Right kidney (tissue), 1 donor: ENCODE measurements around the gene ST3GAL4.
A peak's percentile ranks its signal among the peaks of the same experiment; 100 is the strongest.

Experiments
- DNase-seq: peaks from one replicate; pipeline ENCODE4 v3.0.0-alpha.2; 2016

Gene ST3GAL4

DNA sequence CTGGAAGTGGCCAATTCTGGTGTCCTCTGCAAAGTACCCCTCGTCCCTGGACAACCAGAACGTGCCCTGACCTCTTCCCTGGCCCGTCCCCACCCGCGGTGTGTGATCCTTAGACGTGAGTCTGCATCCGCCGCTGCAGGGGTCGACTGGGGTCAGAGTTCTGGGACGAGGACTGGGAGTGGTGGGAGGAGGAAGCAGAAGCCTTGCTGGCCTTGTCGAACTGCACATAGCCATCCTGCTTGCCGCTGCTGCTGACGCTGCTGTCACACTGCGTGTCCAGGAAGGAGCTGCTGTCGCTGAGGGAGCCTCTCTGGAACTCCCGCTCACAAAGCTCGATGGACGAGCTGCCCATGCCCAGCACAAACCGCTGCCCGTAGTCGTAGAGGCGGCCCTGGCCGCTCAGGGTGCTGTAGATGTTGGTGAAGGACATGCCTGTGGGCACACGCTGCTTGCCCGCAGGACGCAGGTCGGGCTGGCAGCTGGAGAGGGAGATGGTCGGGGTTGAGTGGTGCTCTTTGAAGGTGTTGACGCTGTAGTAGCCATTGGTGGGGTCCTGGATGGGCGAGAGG is 69.1 kb downstream of the ST3GAL4 start:
- DNase-seq, result no peak

DNA sequence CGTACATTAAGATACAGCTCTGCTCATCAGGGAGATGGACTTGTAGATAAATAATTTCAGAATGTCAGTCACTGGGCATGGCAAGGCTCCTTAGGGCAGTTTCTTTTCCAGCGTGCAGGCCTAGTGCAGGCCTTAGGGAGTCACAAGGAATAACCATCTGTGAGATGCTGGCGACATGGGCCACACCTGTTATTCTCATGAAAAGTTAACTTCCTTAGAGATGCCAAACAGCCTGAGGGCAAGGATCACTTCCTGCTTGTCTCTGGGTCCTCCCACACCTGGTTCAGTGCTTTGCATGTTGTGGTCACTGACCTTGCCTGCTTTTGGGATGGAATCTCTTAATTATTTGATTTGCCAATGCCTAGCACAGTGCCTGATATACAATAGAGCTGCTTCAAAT is 70.6 kb downstream of the ST3GAL4 start:
- DNase-seq, result no peak

DNA sequence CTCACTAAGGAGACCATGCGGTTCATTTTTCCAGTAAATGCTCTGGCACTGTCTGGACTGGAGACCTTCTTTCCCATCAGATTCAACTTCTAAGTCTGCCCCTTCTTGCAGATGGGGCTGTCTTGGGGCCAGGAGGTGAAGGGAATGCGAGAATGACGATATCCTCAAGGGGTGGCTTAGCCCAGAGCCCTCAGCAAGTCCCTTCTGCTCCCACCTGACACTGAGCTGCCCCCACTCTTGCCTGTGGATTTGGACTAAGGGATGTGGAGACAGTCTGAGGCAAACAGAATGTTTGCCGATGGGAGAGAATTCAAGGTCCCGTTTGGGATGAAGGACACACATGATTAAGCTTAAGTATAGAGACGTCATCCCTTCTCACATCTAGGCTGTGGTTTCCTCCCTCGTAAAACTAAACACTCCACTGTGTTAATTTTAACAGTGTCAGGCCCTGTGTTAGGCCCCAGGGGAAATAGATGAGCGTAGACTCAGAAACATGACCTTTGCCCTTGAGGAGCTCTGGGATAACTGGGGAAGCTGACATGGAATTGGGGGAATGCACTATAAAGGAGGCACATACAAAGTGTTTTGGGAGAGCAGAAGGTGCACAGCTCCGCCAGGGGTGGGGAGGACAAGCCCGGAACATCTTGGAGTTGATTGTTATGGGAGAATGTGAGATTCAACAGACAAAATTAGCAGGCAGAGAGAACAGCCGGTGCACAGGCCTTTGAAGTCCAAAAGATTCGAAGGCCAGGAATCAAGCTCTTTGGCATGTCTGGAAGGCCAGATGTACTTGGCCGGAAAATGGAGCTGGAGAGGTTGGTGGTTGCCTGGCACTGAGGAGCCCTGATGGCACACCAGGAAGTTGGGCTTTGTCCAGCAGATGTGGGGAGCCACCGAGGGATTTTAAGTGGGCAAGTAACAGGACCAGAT is 71.6 kb downstream of the ST3GAL4 start:
- no peak for DNase-seq

DNA sequence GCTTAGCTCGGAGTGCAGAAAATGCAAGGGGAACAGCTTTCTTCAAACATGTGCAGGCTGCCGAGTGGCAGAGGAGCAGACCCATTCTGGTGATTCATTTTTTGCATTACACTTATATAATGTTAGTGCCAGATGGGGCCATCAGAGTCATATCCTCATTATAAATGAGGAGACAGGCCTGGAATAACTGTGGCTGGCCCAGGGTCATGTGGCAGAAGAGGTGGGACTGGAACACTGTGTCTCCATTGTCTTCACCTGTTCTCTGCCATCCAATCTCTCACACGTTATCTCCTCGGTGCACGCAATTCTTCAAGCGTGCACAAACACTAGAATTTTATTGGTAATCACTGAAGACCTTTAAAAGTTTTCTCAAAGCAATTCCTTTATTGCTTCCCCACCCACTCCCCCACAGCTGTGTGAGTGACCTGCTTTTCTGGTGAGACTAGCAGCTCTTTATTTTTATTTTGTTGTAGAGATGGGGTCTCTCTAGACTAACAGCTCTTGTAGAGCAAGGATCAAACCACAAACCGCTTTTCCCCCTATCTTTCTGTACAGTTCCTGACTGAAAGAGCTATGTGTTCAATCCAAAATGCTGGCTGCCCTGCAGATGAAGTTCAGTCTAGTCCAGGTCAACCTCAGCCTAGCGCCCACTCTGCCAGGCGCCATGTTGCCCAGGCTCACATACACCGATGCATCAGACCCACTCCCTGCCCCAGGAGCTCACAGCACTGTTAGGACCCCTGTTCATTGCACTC is 75.3 kb downstream of the ST3GAL4 start:
- DNase-seq, result no peak

DNA sequence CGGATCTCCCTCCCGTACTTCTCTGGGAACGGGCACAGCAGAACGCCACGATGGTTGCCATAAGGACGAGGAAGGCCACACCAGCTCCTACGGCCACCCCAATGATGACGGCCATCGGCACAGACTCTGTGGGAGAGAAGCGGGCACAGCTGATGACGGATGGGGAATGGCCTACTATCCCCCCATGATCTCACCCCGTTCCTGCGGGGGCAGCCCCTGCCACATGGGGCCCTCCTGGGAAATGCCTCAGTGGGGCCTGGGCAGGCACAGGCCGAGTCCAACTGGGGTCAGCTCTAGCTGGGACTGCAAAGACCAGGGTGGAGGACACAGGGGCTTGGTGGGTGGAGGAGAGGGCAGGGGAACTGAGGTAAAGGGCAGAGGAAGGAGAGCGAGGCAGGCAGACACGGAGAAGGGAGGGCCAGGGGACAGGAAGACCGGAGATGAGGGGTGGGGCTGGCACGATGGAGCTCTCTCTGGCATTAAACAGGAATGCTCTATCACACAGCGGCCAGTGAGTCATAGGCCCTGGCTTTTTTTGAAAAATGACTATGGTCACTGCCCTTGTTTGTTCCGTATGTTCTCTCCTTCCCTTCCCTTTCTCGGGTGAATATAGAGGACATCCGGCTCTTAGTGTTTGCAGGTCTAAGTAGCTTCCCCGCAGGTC is 76.0 kb downstream of the ST3GAL4 start:
- no peak for DNase-seq

DNA sequence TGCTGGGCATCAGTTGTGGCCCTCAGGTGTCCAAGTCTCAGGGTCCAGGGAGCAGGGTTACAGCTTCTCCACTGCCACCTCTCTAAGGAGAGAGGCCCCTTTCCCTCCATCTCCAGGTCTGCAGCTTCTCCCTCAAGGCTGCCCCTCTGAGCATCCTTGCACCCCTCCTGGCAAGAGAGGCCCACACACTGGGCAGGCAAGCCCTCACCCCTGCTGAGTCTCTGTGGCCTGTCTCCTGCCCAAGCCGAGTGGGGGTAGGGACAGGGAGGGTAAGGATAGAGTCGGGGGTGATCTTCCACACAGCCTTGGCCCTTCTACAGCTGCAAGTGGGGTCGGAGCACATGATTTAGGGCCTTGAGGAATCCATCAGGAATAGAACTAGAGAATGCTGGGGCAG is 76.6 kb downstream of the ST3GAL4 start:
- no peak for DNase-seq

DNA sequence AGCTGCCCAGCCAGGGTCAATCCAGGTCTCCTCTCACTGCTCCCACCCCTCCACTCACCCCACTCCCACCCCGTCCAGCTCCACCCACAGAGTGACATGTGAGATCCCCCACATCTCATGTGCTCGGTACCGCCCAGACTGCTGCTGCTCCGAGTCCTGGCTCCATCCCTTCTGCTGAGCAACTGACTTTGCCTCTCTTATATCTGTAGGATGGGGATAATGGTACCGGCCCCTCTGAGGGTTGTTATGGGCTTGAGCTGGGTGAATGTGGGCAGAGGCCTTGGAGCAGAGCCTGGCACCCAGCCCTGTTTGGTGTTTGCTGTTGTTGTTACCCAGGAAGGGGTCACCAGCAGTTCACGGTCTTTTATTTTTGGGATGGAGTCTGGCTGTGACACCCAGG is 77.0 kb downstream of the ST3GAL4 start:
- DNase-seq, result no peak

DNA sequence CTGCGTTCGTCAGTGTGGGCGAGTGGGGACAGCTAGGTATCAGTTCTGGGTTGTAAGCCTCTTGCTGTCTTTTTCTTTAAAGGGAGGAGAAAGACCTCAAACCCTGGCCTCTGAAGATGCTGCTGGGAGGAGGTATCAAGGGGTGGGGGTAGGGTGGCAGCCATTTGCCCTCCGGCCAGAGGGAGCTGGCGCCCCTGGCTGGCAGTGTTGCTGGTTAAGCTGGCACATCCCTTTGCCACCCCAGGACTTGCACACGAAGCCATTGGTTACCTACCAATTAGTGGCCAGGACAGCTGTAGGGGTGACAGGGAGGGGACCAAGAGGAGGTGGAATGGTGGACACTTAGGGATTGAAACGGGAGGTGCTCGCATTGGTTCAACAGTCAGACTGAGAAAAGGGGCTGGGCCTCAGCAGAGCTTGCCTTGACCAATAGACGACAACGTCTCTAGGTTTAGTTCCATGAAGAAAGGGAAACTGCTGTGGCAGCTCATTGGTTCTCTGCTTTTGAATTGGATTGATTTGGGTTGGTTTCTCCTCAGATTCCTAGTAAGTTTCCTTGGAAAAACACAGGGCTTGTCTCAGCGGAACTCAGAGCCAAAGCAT is 77.9 kb downstream of the ST3GAL4 start:
- no peak for DNase-seq

DNA sequence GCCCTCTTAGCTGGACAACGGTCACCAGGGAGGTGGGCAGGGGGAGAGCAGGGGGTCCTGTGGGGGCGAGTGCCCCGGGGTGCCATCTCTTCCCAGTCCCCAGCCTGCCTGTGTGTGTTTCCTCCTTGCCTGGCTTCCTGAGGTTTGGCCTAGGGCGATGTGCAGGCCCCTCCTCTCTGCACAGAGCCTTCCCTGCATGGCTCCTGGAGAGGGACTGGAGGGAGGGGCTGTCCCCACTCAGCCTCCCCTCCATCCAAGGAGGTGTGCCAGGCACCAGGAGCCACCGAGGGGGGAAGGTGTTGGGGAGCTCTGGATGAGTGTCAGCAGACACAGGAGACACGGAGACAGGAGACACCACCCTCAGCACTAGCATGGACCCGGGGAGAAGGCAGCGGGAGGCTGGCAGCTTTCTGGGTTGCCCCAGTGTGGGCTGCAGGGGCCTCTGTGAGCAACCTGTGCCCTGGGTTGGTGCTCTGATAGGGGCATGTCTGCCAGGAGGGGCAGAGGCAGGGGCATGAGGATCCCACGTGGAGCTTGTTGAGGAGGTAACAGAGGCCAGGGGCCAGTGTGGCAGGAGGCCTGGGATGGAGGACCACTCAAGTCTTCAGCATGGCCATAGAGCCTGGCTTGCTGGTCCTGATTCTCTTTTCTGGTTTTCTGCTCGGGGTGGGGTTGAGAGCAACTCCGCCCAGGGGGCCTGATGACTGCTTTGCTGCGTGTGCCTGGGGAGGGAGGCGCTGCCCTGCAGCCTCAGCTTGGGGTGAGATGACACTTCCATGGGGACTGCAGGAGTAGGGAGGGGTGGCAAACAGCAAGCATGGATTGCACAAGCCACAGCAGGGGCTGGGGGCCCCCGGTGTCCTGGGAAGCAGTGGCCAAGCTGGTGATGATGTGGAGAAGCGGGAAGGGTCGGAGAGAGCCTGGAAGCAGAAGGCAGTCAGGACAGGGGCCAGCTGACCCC is 78.8 kb downstream of the ST3GAL4 start:
- DNase-seq, result no peak

DNA sequence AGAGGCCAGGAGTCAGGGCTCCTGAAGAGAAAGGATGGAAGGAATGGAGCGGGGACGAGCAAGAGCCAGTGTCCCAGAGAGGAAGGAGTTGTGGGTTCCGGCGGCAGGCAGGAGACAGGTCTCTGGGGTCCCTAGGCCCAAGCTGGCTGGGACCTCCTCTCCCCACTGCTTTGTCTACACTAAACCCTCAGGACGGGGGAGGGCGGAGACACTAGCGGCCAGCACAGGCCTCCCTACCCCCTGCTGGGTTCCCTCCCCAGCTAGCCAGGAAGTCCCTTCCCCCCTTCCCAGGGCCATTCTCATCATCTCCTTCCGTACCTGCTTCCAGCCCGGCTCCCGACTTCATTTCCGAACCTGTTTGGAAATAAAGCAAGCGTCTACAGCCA is 79.5 kb downstream of the ST3GAL4 start:
- no peak for DNase-seq

DNA sequence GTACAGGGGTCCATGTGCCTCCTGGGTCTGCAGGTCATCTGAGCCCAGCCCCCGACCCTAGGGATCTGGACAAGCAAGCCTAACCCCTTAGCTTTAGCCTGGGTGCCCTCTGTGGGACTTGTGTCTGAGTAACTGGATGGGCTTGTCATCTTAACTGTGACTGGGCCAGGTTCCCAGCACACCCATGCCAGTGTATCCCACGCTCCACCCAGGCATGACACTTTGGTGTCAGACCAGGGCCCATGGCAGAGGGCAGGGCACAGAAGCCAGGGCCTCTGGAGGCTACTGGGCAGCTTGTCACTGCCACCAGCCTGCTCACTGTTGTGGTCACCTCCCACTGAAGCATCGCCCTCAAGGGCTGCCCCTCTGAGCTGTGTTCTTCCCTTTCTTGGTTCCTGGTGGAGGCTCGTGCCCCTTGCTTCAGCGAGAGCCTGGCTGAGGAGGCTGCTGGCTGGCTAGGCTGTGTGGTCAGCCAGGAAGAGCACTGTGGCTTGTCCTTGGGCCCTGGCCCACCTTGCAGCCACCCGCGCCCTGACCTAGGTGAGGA is 80.8 kb downstream of the ST3GAL4 start:
- DNase-seq, result no peak

DNA sequence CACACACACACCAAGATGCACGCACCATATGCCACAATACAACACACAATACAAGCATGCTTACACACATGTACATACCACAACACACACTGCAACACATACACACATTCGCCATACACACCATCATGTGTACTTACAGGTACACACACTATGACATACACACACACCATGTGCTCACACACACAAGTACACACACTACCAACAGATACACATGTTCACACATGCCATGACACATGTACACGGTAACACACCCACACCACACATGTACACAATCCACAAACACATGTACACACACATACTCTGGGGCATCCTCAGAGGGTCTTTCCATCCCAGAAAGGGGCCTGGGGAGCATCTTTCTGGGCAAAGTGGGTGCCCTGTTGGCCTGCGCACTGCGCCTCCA is 82.2 kb downstream of the ST3GAL4 start:
- DNase-seq, result no peak

DNA sequence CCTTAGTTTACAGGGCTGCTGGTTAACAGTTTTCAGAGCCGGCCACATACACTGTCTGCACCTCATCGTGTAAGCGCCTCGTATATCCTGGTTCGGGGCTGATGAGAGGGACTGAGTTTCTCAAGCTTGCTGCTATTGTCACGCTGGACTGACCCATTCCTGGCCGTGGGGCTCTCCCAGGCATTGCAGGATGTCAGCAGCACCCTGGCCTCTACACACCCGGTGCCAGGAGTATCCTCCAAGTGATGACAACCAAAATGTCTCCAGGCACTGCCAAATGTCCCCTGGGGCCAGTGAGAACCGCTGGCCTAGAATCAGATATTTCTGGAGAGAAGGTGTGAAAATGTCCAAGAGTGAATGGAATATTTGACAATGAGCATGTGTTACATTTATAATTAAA is 82.8 kb downstream of the ST3GAL4 start:
- no peak for DNase-seq

DNA sequence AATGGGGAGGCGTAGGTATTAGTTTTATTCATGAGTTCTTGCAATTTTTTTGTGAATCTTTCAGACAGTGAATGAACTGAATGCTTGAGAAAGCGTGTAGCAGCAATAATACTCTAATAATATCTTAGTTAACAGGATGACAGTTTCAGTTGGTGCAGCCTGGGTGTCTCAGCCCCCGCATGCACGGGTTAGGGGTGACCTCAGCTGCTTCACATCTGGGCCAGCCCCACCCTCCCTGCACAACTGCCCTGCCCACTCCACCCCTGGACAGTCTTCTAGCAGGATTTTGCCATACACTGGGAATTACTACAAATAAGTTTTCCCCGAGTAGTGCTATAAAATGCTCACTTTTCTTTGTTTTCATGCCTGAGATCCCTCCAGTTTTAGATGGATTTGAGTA is 83.2 kb downstream of the ST3GAL4 start:
- no peak for DNase-seq

DNA sequence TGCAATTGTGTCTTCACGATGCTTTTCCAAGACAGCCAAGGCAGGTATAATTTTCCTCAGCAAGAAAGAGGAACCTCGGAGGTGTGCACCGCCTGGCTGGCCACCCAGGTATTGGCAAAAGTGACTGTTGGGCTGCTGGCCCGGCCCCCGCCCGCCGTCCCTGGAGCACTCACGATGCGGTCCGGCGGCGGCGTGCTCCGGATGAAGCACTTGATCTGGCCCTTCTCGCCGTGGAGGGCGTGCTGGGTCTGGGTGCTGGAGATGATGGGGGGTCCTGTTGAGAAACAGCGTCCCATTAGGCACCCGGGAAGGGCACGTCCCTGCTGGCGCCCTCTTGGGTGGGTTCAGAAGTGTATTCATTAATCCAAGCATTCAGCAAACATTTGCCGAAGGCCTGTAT is 84.8 kb downstream of the ST3GAL4 start:
- peak; percentile 30 for DNase-seq

DNA sequence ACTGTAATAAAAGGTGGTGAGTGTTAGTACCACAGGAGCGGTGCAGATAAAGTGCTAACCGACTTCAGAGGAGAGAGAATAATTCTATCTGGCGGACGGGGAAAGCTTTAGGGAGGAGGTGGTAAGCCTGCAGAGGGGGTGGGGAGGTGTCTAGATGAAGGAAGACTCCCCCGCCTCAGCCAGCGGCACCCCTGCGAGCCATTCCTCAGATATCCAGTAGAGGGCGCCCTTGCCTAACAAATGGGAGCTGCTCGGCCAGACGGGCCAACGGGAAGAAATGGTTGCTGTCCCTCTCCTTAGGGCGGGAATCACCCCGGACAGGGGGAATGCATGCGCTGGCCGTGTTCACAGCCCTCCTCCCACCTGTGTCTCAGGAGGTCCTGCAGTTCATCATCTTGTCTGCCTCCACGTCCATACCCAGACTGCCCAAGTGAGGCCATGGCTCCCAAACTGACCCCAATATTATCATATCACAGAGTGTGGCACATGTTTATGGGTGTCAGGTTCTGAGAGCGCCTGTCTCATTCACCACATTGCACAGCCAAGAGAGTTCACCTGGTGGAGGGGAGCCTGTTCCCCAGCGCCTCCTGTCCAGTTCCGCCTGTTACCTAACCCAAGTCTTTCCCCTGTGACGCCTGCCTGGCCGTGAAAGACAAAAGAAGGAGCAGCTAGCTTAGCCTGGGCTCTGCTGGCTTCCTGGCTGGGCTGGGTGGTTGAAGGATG is 85.5 kb downstream of the ST3GAL4 start:
- DNase-seq, result peak; percentile 85

DNA sequence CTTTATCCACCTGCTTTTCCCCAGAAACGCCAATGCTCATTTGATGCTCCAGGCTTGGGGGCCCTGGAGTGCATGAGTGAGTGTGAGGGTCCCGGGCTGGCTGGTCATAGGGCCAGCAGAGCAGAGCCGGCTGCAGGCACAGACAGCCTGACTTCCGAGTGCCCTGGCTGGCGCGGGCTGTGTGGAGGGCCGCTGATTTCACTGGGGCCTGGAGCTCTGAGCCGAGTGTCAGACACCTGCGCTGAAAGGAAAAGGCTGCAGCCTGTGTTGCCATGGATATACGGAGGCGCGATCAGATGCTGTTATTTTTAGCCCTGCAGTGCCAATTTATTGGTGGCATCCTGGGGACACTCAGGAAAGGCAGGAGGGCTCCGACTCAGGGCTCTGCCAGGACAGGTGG is 87.6 kb downstream of the ST3GAL4 start:
- DNase-seq, result no peak

DNA sequence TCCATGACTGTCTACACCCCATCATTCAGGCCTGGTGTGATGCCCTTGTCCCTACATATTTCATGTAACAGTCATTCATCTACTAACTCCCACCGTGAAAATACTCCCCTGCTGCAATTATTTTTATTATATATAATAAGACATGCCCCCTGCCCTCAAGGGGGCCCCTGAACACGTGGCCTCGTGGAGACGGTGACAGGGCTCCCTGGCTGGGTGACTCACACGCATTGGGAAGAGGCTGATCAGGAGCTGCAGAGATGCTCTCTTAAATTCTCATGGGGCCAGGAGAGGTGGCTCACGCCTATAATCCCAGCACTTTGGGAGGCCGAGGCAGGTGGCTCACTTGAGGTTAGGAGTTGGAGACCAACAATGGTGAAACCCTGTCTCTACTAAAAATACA is 88.6 kb downstream of the ST3GAL4 start:
- DNase-seq, result no peak

DNA sequence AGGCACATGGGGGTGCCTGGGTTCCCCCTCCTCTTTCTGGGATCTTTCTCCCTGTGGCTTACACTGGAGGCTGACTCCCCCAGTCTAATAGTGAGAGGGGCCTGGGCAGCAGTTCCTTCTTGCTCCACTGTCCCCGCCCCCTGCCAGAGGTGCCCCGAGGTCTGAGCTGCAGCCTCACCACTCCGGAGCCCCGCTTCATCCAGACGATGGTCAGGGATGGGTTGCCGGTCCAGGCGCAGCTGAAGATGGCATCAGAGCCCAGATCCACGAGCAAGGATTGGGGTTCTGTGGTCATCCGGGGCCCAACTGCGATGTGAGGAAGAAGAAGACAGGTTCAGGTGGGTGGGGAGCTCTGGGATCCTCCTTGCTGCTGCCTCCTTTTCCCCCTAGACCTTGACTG is 91.1 kb downstream of the ST3GAL4 start:
- no peak for DNase-seq

DNA sequence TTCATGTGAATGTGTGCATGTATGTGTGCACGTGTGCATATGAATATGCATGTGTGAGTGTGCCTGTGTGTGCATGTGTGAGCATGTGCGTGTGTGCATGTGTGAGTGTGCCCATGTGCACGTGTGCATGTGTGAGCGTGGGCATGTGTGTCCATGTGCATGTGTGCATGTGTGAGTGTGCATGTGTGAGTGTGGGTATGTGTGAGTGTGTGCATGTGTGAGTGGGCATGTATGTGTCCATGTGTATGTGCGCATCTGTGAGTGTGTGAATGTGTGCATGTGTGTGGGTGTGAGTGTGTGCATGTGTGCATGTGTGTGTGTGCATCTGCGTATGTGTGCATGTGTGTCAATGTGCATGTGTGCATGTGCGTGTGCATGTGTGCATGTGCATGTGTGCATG is 94.7 kb downstream of the ST3GAL4 start:
- DNase-seq, result no peak
